Keratinocyte (primary cell): ENCODE data around the gene VOPP1.

Experiments
- EZH2 ChIP-seq: IDR thresholded peaks from one replicate; pipeline ENCODE4 v1.6.1; 2012; ENCODE audit warnings: inconsistent platforms, mild to moderate bottlenecking, low read length, moderate library complexity
- TF ChIP-seq, protein P1 (sequence below), 3 experiments: IDR thresholded peaks in 1 of 3; conservative IDR thresholded peaks in 1 of 3; optimal IDR thresholded peaks in 1 of 3; 2 replicates in 2 of 3; 3 replicates in 1 of 3; pipeline versions ENCODE3 to v1.5.1; 2011; ENCODE audit warnings: low read length in 3 of 3, mild to moderate bottlenecking in 3 of 3, moderate library complexity in 2 of 3, control low read depth in 1 of 3, inconsistent platforms in 1 of 3; ENCODE audit not compliant: insufficient read depth in 2 of 3; ENCODE audit errors: extremely low read depth in 1 of 3

DNA sequence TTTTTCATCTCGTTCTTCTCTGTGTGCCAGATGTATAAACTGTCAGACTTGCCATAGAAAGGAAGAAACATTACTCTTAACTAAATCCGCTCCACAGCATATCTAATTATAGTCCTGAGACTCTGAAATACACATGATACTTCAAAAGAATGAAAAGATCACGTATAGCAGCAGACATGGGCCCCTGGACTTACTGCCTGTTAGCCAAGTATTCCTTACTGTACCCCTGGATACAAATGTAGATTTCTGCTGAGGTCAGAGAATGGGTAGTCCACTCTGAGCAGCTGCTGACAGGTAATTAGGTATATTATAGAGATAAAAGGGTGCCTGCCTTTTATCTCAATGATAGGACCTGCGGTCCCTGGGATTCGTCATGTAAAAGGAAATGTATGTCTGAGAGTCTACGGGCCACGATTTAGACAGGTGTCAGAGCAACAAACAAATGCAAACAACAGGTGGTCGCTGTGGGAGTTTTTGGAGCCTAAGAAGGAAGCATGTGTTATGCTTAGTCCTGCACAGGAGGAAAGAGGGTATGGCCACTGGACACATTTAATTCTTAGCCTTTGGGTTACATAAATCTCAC lies 69.4 kb downstream of the VOPP1 start:
- TF ChIP-seq, protein P1, sequence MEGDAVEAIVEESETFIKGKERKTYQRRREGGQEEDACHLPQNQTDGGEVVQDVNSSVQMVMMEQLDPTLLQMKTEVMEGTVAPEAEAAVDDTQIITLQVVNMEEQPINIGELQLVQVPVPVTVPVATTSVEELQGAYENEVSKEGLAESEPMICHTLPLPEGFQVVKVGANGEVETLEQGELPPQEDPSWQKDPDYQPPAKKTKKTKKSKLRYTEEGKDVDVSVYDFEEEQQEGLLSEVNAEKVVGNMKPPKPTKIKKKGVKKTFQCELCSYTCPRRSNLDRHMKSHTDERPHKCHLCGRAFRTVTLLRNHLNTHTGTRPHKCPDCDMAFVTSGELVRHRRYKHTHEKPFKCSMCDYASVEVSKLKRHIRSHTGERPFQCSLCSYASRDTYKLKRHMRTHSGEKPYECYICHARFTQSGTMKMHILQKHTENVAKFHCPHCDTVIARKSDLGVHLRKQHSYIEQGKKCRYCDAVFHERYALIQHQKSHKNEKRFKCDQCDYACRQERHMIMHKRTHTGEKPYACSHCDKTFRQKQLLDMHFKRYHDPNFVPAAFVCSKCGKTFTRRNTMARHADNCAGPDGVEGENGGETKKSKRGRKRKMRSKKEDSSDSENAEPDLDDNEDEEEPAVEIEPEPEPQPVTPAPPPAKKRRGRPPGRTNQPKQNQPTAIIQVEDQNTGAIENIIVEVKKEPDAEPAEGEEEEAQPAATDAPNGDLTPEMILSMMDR (optimal IDR thresholded peaks at IDR 0.05 in 1 of 3, IDR thresholded peaks at IDR 0.05 in 1 of 3, conservative IDR thresholded peaks at IDR 0.05 in 1 of 3; ENCODE audit: extremely low read depth in 1 of 3, insufficient read depth in 2 of 3, low read length in 3 of 3): no peak
- TF ChIP-seq EZH2: no peak
